Smooth muscle cell (in vitro differentiated cells): ENCODE results near the gene TNIK. TPM values are rescaled to one million over a fixed set of nuclear protein-coding genes. Genes with fewer than 3 reads are reported as not detected.
A peak's percentile ranks its signal among the peaks of the same experiment; 100 is the strongest.
"Not testable (repeated sequence)": the region's sequence is repeated elsewhere in the genome, so short reads cannot be mapped to it uniquely, and the experiment has no call there.

Source experiments
- DNase-seq: peaks from one replicate; lab custom pipeline; 2025; ENCODE audit not compliant: unreplicated experiment; lab: John Stamatoyannopoulos, UW
- H2AFZ ChIP-seq: fragments of 200-600 bp; sonication (generic); 2 replicates; pipeline ENCODE4 v1.6.0; 2016; ENCODE audit warnings: antibody characterized with exemption, low read depth, mild to moderate bottlenecking
- H3F3A ChIP-seq: fragments of 200-600 bp; sonication (generic); 2 replicates; pipeline ENCODE4 v1.6.0; 2017; ENCODE audit warnings: antibody characterized with exemption, low read depth
- H3K27ac ChIP-seq: fragments of 200-600 bp; sonication (generic); 2 replicates; pipeline ENCODE4 v1.5.1; 2016; ENCODE audit warnings: low read depth, mild to moderate bottlenecking
- H3K27me3 ChIP-seq: fragments of 200-600 bp; sonication (generic); 2 replicates; pipeline ENCODE4 v1.6.1; 2016; ENCODE audit warnings: low read depth, mild to moderate bottlenecking
- H3K36me3 ChIP-seq: fragments of 200-600 bp; sonication (generic); 2 replicates; pipeline ENCODE4 v1.5.1; 2016; ENCODE audit warnings: low read depth
- H3K4me1 ChIP-seq: fragments of 200-600 bp; sonication (generic); 2 replicates; pipeline ENCODE4 v1.5.1; 2016; ENCODE audit warnings: low read depth
- H3K4me2 ChIP-seq: fragments of 200-600 bp; sonication (generic); 2 replicates; pipeline ENCODE4 v1.6.0; 2016; ENCODE audit warnings: mild to moderate bottlenecking
- H3K4me3 ChIP-seq: fragments of 200-600 bp; sonication (generic); 2 replicates; pipeline ENCODE4 v1.5.1; 2016; ENCODE audit warnings: mild to moderate bottlenecking
- H3K79me2 ChIP-seq: fragments of 200-600 bp; sonication (generic); 2 replicates; pipeline ENCODE4 v1.6.0; 2016; ENCODE audit warnings: low read depth, mild to moderate bottlenecking
- H3K9ac ChIP-seq: fragments of 200-600 bp; sonication (generic); 2 replicates; pipeline ENCODE4 v1.6.0; 2016; ENCODE audit warnings: low read depth
- H3K9me3 ChIP-seq: fragments of 200-600 bp; sonication (generic); replicated peaks from 2 replicates; pipeline ENCODE4 v1.5.1; 2016; ENCODE audit warnings: low read depth
- H4K20me1 ChIP-seq: fragments of 200-600 bp; sonication (generic); 2 replicates; pipeline ENCODE4 v1.6.0; 2016; ENCODE audit warnings: low read depth
- WGBS: methylation state at CpG from one replicate; pipeline ENCODE4 v1.1.7; 2016; ENCODE audit warnings: low lambda C conversion rate; 5-methylcytosine and 5-hydroxymethylcytosine counted together
- polyA plus RNA-seq: library from polyadenylated mRNA; unstranded; fragments of >200 nt; fragmentation: Nextera tagmentation; extraction: Ambion mirVana; gene quantifications from 2 replicates; pipeline ENCODE4 v1.2.1, GENCODE V29; 2016
- total RNA-seq: library from RNA; depleted of rRNA; stranded (reverse); fragments of >200 nt; gene quantifications from 2 replicates; pipeline ENCODE4 v1.2.3, GENCODE V29; 2014
- TF ChIP-seq, protein P1 (sequence below): fragments of 200-600 bp; sonication (generic); IDR thresholded peaks from 2 replicates; pipeline ENCODE4 v1.5.1; 2017; ENCODE audit warnings: borderline replicate concordance, mild to moderate bottlenecking, antibody characterized with exemption; ENCODE audit not compliant: insufficient read depth, poor library complexity, severe bottlenecking

TNIK gene
- total and polyA plus RNA-seq, 2 experiments from 2014 or later = 10.4 to 12.5 TPM

DNA sequence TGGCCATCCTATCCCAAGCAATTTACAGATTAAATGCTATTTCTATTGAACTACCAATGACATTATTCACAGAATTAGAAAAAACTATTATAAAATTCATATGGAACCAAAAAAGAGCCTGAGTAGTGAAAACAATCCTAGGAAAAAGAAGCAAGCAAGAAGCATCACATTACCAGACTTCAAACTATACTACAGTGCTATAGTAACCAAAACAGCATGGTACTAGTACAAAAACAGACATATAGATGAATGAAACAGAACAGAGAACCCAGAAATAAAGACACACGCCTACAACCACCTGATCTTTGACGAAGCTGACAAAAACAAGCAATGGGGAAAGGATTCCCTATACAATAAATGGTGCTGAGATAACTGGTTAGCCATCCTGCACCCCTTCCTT, 152.2 kb downstream of the TNIK start:
- Histone ChIP-seq H3K27me3 (no peaks in the 10 kb centered on the region), H3F3A (peaks cover 23% of the 10 kb centered on the region), H3K4me1 (peaks cover 23% of the 10 kb centered on the region), H3K36me3 (no peaks in the 10 kb centered on the region), H2AFZ (no peak overlapping the region), H3K27ac (peak overlapping the region; percentile 92), H3K9ac (no peak overlapping the region), H3K4me2 (no peak overlapping the region), H3K4me3 (no peak overlapping the region), H3K9me3 (no peaks in the 10 kb centered on the region), H4K20me1 (no peaks in the 10 kb centered on the region), H3K79me2 (peaks cover 38% of the 10 kb centered on the region)
- TF ChIP-seq, protein P1, sequence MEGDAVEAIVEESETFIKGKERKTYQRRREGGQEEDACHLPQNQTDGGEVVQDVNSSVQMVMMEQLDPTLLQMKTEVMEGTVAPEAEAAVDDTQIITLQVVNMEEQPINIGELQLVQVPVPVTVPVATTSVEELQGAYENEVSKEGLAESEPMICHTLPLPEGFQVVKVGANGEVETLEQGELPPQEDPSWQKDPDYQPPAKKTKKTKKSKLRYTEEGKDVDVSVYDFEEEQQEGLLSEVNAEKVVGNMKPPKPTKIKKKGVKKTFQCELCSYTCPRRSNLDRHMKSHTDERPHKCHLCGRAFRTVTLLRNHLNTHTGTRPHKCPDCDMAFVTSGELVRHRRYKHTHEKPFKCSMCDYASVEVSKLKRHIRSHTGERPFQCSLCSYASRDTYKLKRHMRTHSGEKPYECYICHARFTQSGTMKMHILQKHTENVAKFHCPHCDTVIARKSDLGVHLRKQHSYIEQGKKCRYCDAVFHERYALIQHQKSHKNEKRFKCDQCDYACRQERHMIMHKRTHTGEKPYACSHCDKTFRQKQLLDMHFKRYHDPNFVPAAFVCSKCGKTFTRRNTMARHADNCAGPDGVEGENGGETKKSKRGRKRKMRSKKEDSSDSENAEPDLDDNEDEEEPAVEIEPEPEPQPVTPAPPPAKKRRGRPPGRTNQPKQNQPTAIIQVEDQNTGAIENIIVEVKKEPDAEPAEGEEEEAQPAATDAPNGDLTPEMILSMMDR = no peak
- WGBS = 96% methylated on average over 2 of the region's 2 CpGs
- no peak for DNase-seq

DNA sequence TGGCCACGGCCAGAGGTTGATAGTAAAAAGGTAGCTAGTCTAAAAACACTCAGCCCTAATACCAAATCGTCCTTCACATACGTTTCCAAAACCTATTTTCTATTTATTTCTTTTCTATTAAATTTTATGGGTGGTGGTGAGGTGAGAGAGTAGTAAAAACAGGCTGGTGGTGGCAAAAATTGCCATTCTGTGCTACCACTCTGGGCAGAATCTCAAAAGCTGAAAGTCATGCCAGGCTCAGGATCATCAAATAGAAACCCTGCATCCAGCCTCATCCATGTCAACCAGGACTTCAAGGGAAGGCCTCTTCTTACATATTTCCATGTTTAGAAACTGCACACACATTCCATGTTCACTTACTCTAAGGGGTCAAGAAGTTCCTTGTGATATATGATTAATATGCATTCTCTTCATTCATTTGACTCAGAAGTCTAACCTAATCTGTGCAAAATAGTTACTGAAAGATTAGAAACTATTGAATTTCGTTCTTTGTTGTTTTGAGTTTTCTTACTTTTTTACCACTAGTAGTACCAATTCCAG, 153.1 kb downstream of the TNIK start:
- Histone ChIP-seq H3K4me2 (peak overlapping the region; percentile 64), H3K4me1 (peaks cover 23% of the 10 kb centered on the region), H3K4me3 (no peak overlapping the region), H3K27ac (peak overlapping the region; percentile 92), H3K36me3 (no peaks in the 10 kb centered on the region), H2AFZ (no peak overlapping the region), H4K20me1 (no peaks in the 10 kb centered on the region), H3F3A (peaks cover 23% of the 10 kb centered on the region), H3K9me3 (no peaks in the 10 kb centered on the region), H3K9ac (peak overlapping the region; percentile 30), H3K27me3 (no peaks in the 10 kb centered on the region), H3K79me2 (peaks cover 45% of the 10 kb centered on the region)
- WGBS = 50% methylated on average over 4 of the region's 4 CpGs
- no peak for DNase-seq
- TF ChIP-seq, protein P1 = no peak

DNA sequence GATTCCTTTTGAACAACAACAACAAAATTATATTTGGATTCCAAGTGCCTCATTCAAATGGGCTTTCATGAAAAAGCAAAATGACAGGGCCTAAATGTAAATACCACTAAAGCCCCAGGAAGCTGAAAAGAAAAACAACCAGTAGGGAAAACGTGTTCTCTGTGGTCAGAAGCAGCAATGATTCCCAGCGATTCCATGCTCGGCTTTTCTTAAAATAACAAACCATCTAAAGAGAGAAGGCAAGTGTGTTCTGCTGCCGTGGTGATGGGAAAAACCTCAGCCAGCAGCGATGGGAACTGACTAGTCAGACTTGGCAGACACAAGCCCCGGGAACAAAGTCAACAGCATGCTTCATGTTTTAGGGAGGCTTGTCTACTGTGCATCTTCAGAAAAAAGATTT, 153.6 kb downstream of the TNIK start:
- no peak overlapping the region for H3K4me3 ChIP-seq
- no peak overlapping the region for H2AFZ ChIP-seq
- H3K9me3 ChIP-seq = no peaks in the 10 kb centered on the region
- no peaks in the 10 kb centered on the region for H3K27me3 ChIP-seq
- peak overlapping the region; percentile 92 for H3K27ac ChIP-seq
- DNase-seq = no peak
- H3K4me2 ChIP-seq = peak overlapping the region; percentile 64
- TF ChIP-seq, protein P1 = no peak
- peaks cover 23% of the 10 kb centered on the region for H3K4me1 ChIP-seq
- 28% methylated on average over 6 of the region's 6 CpGs for WGBS
- H3K9ac ChIP-seq = peak overlapping the region; percentile 30
- no peaks in the 10 kb centered on the region for H4K20me1 ChIP-seq
- H3F3A ChIP-seq = peaks cover 23% of the 10 kb centered on the region
- no peaks in the 10 kb centered on the region for H3K36me3 ChIP-seq
- H3K79me2 ChIP-seq = peaks cover 45% of the 10 kb centered on the region

DNA sequence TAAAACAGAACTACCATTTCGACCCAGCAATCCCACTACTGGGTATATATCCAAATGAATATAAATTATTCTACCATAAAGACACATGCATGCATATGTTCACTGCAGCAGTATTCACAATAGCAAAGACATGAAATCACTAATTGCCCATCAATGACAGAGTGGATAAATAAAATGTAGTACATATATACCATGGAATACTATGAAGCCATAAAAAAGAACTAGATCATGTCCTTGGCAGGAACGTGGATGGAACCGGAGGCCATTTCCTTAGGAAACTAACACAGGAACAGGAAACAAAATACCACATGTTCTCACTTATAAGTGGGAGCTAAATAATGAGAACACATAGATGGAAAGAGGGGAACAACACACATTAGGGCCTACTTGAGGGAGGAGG, 154.4 kb downstream of the TNIK start:
- Histone ChIP-seq H3F3A (peaks cover 23% of the 10 kb centered on the region), H3K4me2 (peak overlapping the region; percentile 64), H3K4me1 (peaks cover 22% of the 10 kb centered on the region), H3K79me2 (peaks cover 47% of the 10 kb centered on the region), H3K27ac (peak overlapping the region; percentile 92), H3K9ac (peak overlapping the region; percentile 30)
- H4K20me1 ChIP-seq, H3K27me3 ChIP-seq, H3K9me3 ChIP-seq, H3K4me3 ChIP-seq, DNase-seq, H3K36me3 ChIP-seq, H2AFZ ChIP-seq: not testable (repeated sequence)
- 99% methylated on average over 3 of the region's 3 CpGs for WGBS

DNA sequence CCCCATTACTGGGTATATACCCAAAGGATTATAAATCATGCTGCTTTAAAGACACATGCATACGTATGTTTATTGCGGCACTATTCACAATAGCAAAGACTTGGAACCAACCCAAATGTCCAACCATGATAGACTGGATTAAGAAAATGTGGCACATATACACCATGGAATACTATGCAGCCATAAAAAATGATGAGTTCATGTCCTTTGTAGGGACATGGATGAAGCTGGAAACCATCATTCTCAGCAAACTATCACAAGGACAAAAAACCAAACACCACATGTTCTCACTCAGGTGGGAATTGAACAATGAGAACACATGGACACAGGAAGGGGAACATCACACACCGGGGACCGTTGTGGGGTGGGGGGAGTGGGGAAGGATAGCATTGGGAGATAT, 155.7 kb downstream of the TNIK start:
- not testable (repeated sequence) for H2AFZ ChIP-seq, H3K36me3 ChIP-seq, H3K27me3 ChIP-seq, H3K9ac ChIP-seq, H3K27ac ChIP-seq, H3K4me3 ChIP-seq, DNase-seq, H4K20me1 ChIP-seq, H3K4me2 ChIP-seq, H3K9me3 ChIP-seq
- 92% methylated on average over 4 of the region's 4 CpGs for WGBS
- H3F3A ChIP-seq = peaks cover 20% of the 10 kb centered on the region
- peaks cover 52% of the 10 kb centered on the region for H3K79me2 ChIP-seq
- peaks cover 12% of the 10 kb centered on the region for H3K4me1 ChIP-seq

DNA sequence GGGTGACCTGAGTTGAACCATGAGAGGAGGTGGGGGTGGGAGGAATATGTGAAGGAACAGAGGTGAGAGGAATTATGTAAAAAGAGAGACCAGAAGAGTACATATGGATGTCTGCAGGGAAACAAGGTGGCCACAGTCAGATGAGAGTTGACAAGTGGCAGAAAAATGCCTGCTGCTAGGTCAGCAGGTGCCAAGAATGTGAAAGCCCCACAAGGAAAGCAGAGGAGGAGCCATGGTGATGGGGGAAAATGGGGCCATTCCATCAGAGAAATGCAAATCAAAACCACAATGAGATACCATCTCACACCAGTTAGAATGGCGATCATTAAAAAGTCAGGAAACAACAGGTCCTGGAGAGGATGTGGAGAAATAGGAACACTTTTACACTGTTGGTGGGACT, 156.2 kb downstream of the TNIK start:
- peaks cover 19% of the 10 kb centered on the region for H3F3A ChIP-seq
- not testable (repeated sequence) for H3K27me3 ChIP-seq, H3K4me2 ChIP-seq, H3K9me3 ChIP-seq, H3K36me3 ChIP-seq, H3K9ac ChIP-seq, H4K20me1 ChIP-seq, DNase-seq, H2AFZ ChIP-seq, H3K4me3 ChIP-seq, H3K27ac ChIP-seq
- H3K4me1 ChIP-seq = peaks cover 11% of the 10 kb centered on the region
- 100% methylated on average over 1 of the region's 1 CpG for WGBS
- H3K79me2 ChIP-seq = peaks cover 55% of the 10 kb centered on the region
